ENCODE results near the gene SETDB1.

DNA sequence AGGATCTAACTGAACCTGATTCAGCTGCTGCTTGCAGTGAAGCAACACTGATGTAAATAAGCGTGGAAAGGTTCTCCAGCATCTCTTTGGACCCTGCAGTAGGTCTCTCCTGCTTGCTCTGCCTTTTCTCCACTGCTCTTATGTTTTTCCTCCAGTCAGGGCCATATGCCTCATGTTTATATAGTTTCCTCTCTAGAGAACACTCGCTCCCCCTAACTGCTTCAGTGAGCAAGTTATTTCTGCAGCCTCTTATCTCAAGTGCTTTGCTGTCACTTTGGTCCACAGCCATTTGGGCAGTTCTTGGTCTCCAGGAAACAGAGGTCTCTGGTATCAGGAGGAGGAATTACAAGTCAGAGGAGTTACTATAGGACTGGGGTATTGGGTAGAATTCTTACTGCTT lies 87.4 kb downstream of the SETDB1 start:
- TF ChIP-seq, protein P1, sequence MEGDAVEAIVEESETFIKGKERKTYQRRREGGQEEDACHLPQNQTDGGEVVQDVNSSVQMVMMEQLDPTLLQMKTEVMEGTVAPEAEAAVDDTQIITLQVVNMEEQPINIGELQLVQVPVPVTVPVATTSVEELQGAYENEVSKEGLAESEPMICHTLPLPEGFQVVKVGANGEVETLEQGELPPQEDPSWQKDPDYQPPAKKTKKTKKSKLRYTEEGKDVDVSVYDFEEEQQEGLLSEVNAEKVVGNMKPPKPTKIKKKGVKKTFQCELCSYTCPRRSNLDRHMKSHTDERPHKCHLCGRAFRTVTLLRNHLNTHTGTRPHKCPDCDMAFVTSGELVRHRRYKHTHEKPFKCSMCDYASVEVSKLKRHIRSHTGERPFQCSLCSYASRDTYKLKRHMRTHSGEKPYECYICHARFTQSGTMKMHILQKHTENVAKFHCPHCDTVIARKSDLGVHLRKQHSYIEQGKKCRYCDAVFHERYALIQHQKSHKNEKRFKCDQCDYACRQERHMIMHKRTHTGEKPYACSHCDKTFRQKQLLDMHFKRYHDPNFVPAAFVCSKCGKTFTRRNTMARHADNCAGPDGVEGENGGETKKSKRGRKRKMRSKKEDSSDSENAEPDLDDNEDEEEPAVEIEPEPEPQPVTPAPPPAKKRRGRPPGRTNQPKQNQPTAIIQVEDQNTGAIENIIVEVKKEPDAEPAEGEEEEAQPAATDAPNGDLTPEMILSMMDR (conservative IDR thresholded peaks at IDR 0.05) = no peak
- TF ChIP-seq EZH2 (IDR thresholded peaks at IDR 0.05; ENCODE audit: low read depth) = no peak
